HL-60 (cell line): Measurements from ENCODE around the gene PLEKHB2.

Source experiments
- DNase-seq, 2 experiments: peaks; one replicate each; pipeline ENCODE4 v3.0.0-alpha.2; 2010 to 2020; ENCODE audit warnings: low read depth in 1 of 2, low spot score in 1 of 2
- H3K27ac ChIP-seq: fragments of 250-450 bp; sonication (Bioruptor Pico); replicated peaks from 2 replicates; pipeline ENCODE4 v1.5.1; 2020; ENCODE audit warnings: mild to moderate bottlenecking, moderate library complexity
- H3K27me3 ChIP-seq: fragments of 250-450 bp; sonication (Bioruptor Pico); 2 replicates; pipeline ENCODE4 v1.5.1; 2021; ENCODE audit warnings: mild to moderate bottlenecking, moderate library complexity; ENCODE audit not compliant: insufficient read depth, poor library complexity, severe bottlenecking
- H3K4me3 ChIP-seq: replicated peaks from 2 replicates; pipeline ENCODE4 v1.5.1; 2011; ENCODE audit warnings: mild to moderate bottlenecking, control low read depth, low read length; ENCODE audit not compliant: insufficient read depth
- GABPA ChIP-seq: IDR thresholded peaks from 2 replicates; pipeline ENCODE4 v1.6.1; 2012; ENCODE audit warnings: low read depth
- POLR2AphosphoS5 ChIP-seq: IDR thresholded peaks from 2 replicates; pipeline ENCODE4 v1.6.1; 2012; ENCODE audit warnings: low read depth
- SPI1 ChIP-seq: IDR thresholded peaks from 2 replicates; pipeline ENCODE4 v1.6.1; 2012; ENCODE audit warnings: low read depth, mild to moderate bottlenecking, borderline replicate concordance
- TF ChIP-seq, protein P1 (sequence below): IDR thresholded peaks from one replicate; pipeline ENCODE4 v1.5.1; 2011; ENCODE audit warnings: low read length, control low read depth, inconsistent platforms; ENCODE audit not compliant: insufficient read depth
- TF ChIP-seq, protein P2 (sequence below): IDR thresholded peaks from 2 replicates; pipeline ENCODE4 v1.6.1; 2012; ENCODE audit warnings: low read depth; ENCODE audit not compliant: insufficient replicate concordance

Gene PLEKHB2

DNA sequence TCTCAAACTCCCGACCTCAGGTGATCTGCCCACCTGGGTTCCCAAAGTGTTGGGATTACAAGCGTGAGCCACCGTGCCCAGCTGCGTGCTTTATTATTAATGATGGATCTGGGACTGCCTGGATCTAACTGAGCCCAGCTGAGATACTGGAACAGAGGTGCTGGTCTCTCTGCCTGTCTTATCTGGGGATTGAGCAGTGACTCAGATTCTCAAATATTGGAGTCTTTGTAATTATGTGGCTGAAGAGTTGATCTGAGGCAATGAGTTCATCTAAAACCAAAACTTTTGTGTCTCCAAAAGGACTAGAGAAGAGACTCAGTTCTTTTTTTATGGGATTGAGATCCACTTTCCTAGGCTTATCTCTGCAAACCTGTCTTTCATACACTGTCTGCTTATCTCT, 16.3 kb downstream of the PLEKHB2 start:
- H3K27me3 ChIP-seq: no peaks in the 10 kb centered on the region
- H3K4me3 ChIP-seq: no peak overlapping the region
- no peak for DNase-seq
- TF ChIP-seq GABPA (no peak), POLR2AphosphoS5 (no peak), SPI1 (no peak)
- TF ChIP-seq, protein P1, sequence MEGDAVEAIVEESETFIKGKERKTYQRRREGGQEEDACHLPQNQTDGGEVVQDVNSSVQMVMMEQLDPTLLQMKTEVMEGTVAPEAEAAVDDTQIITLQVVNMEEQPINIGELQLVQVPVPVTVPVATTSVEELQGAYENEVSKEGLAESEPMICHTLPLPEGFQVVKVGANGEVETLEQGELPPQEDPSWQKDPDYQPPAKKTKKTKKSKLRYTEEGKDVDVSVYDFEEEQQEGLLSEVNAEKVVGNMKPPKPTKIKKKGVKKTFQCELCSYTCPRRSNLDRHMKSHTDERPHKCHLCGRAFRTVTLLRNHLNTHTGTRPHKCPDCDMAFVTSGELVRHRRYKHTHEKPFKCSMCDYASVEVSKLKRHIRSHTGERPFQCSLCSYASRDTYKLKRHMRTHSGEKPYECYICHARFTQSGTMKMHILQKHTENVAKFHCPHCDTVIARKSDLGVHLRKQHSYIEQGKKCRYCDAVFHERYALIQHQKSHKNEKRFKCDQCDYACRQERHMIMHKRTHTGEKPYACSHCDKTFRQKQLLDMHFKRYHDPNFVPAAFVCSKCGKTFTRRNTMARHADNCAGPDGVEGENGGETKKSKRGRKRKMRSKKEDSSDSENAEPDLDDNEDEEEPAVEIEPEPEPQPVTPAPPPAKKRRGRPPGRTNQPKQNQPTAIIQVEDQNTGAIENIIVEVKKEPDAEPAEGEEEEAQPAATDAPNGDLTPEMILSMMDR: no peak
- TF ChIP-seq, protein P2, sequence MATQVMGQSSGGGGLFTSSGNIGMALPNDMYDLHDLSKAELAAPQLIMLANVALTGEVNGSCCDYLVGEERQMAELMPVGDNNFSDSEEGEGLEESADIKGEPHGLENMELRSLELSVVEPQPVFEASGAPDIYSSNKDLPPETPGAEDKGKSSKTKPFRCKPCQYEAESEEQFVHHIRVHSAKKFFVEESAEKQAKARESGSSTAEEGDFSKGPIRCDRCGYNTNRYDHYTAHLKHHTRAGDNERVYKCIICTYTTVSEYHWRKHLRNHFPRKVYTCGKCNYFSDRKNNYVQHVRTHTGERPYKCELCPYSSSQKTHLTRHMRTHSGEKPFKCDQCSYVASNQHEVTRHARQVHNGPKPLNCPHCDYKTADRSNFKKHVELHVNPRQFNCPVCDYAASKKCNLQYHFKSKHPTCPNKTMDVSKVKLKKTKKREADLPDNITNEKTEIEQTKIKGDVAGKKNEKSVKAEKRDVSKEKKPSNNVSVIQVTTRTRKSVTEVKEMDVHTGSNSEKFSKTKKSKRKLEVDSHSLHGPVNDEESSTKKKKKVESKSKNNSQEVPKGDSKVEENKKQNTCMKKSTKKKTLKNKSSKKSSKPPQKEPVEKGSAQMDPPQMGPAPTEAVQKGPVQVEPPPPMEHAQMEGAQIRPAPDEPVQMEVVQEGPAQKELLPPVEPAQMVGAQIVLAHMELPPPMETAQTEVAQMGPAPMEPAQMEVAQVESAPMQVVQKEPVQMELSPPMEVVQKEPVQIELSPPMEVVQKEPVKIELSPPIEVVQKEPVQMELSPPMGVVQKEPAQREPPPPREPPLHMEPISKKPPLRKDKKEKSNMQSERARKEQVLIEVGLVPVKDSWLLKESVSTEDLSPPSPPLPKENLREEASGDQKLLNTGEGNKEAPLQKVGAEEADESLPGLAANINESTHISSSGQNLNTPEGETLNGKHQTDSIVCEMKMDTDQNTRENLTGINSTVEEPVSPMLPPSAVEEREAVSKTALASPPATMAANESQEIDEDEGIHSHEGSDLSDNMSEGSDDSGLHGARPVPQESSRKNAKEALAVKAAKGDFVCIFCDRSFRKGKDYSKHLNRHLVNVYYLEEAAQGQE: no peak
- no peak overlapping the region for H3K27ac ChIP-seq

DNA sequence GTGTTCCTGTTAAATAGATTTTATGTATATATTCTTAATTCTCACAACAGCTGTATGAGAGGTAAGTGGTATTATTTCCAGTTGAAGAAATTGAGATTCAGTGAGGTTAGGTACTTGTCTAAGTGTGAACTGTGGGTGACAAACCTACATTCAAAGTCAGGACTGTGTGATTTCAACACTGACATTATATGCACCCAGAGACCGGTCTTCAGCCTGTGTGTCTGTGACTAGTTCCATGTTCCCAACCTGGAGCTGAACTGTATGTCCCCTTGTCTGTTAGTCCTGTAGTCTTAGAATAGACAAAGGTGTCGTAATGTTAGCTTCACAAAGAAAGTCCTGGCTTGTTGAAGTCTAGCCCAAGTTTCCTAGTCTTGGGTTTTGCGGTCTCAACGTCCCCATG, 17.4 kb downstream of the PLEKHB2 start:
- no peaks in the 10 kb centered on the region for H3K27me3 ChIP-seq
- H3K4me3 ChIP-seq: no peak overlapping the region
- no peak for TF ChIP-seq SPI1
- no peak for TF ChIP-seq POLR2AphosphoS5
- TF ChIP-seq, protein P1: no peak
- TF ChIP-seq, protein P2: no peak
- no peak for TF ChIP-seq GABPA
- no peak overlapping the region for H3K27ac ChIP-seq
- DNase-seq: no peak

DNA sequence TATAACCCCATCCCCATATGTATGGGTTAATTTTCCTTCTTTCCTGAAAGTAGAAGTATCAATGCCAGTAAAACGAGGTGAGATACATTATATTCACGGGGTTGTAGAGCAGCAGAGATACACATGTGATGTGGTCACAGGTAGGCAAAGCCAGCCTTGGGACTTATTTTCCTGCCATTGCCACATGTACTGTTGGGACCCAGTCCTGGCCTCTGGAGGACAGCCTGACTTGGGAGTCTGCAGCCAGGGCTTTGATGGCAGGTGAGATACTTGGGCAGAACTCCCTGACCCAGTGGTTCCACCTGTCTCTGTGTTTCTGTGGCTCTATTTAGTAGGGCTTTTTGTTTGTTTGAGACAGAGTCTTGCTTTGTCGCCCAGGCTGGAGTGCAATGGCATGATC, 18.1 kb downstream of the PLEKHB2 start:
- Histone ChIP-seq H3K4me3 (no peak overlapping the region), H3K27ac (no peak overlapping the region), H3K27me3 (no peaks in the 10 kb centered on the region)
- no peak for DNase-seq
- no peak for TF ChIP-seq SPI1
- TF ChIP-seq POLR2AphosphoS5: no peak
- TF ChIP-seq, protein P1: no peak
- no peak for TF ChIP-seq GABPA
- TF ChIP-seq, protein P2: no peak
